Peyer's patch (tissue), 4 donors: ENCODE measurements around the gene ENAH. TPM values are rescaled to one million over a fixed set of nuclear protein-coding genes. Genes with fewer than 3 reads are reported as not detected.
"Not testable (repeated sequence)": the region's sequence is repeated elsewhere in the genome, so short reads cannot be mapped to it uniquely, and the experiment has no call there.

Experiments used
- DNase-seq, 3 donors: peaks; one replicate each; pipeline ENCODE4 v3.0.0-alpha.2; 2017 to 2019
- H3K27ac ChIP-seq, 4 donors: fragments of 200-600 bp; sonication (generic); one replicate each; pipeline ENCODE4 v1.5.1; 2016 to 2019
- H3K27me3 ChIP-seq, 2 donors: fragments of 200-600 bp; sonication (generic); one replicate each; pipeline ENCODE4 v1.5.1; 2019
- H3K36me3 ChIP-seq, 3 donors: fragments of 200-600 bp; sonication (generic); one replicate each; pipeline ENCODE4 v1.5.1; 2016 to 2019
- H3K4me1 ChIP-seq, 4 donors: fragments of 200-600 bp; sonication (generic); one replicate each; pipeline ENCODE4 v1.5.1; 2016 to 2019
- H3K4me3 ChIP-seq, 4 donors: fragments of 200-600 bp; sonication (generic); 1 replicate in 3 of 4; 2 replicates in 1 of 4; pipeline ENCODE4 v1.5.1; 2016 to 2019; ENCODE audit warnings: mild to moderate bottlenecking in 1 of 4
- H3K9me3 ChIP-seq, 4 donors: fragments of 200-600 bp; sonication (generic); one replicate each; pipeline ENCODE4 v1.5.1; 2016 to 2019; ENCODE audit warnings: mild to moderate bottlenecking in 1 of 4
- POLR2A ChIP-seq, 2 donors: fragments of 450-650 bp; IDR thresholded peaks; one replicate each; pipeline ENCODE4 v1.5.1; 2017; ENCODE audit warnings: antibody characterized with exemption in 2 of 2, mild to moderate bottlenecking in 2 of 2, moderate library complexity in 2 of 2
- total RNA-seq, 4 donors: library from RNA; depleted of rRNA; stranded (reverse); fragments of >200 nt; gene quantifications; one replicate each; pipeline ENCODE4 v1.1.0, GENCODE V29; 2016
- TF ChIP-seq, protein P1 (sequence below), 6 experiments: fragments of 450-650 bp in 4 of 6; fragments of 200-600 bp in 2 of 6; sonication (generic) in 1 of 6; IDR thresholded peaks; one replicate each; pipeline ENCODE4 v1.5.1; 2017 to 2019; ENCODE audit warnings: antibody characterized with exemption in 6 of 6, mild to moderate bottlenecking in 3 of 6, moderate library complexity in 1 of 6

Gene ENAH
- total RNA-seq, 4 donors from 2014 or later: 7.6 to 51.2 (median 16.5) TPM

DNA sequence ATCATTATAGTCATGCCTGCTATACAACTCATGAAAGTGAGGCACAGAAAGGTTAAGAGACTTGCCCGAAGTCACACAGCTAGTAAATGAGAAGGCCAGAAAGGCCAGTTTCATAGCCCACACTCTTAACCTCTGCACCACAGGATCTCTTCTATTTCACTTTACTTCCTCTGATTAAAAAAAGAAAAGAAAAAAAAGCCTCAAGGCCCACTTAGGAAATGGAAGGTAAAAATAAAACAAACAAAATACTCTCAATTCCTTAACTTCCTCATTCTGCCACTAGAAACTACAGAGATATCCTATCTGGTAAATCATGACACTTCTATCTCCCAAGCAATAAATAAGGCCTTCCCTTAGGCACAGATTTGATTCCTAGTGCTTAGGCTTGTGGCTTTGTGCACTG, 7.6 kb upstream of the ENAH start:
- Histone ChIP-seq H3K4me1 (no peaks in the 10 kb centered on the region), H3K36me3 (no peaks in the 10 kb centered on the region), H3K4me3 (no peak overlapping the region), H3K27ac (peak overlapping the region in 1 of 4 donors; percentile 67), H3K27me3 (no peaks in the 10 kb centered on the region), H3K9me3 (no peaks in the 10 kb centered on the region)
- no peak for DNase-seq
- TF ChIP-seq, protein P1, sequence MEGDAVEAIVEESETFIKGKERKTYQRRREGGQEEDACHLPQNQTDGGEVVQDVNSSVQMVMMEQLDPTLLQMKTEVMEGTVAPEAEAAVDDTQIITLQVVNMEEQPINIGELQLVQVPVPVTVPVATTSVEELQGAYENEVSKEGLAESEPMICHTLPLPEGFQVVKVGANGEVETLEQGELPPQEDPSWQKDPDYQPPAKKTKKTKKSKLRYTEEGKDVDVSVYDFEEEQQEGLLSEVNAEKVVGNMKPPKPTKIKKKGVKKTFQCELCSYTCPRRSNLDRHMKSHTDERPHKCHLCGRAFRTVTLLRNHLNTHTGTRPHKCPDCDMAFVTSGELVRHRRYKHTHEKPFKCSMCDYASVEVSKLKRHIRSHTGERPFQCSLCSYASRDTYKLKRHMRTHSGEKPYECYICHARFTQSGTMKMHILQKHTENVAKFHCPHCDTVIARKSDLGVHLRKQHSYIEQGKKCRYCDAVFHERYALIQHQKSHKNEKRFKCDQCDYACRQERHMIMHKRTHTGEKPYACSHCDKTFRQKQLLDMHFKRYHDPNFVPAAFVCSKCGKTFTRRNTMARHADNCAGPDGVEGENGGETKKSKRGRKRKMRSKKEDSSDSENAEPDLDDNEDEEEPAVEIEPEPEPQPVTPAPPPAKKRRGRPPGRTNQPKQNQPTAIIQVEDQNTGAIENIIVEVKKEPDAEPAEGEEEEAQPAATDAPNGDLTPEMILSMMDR (IDR thresholded peaks at IDR 0.05): no peak

GRCh38 chr1:225658041-225658440, 5.1 kb upstream of the ENAH start:
- Histone ChIP-seq H3K27ac (peak overlapping the region in 3 of 4 donors; percentile 1 to 64 (median 32)), H3K27me3 (no peaks in the 10 kb centered on the region), H3K36me3 (no peaks in the 10 kb centered on the region), H3K4me1 (no peaks in the 10 kb centered on the region), H3K4me3 (no peak overlapping the region), H3K9me3 (no peaks in the 10 kb centered on the region)
- no peak for TF ChIP-seq POLR2A (IDR thresholded peaks at IDR 0.05)
- TF ChIP-seq, protein P1 (IDR thresholded peaks at IDR 0.05): no peak
- DNase-seq: no peak

DNA sequence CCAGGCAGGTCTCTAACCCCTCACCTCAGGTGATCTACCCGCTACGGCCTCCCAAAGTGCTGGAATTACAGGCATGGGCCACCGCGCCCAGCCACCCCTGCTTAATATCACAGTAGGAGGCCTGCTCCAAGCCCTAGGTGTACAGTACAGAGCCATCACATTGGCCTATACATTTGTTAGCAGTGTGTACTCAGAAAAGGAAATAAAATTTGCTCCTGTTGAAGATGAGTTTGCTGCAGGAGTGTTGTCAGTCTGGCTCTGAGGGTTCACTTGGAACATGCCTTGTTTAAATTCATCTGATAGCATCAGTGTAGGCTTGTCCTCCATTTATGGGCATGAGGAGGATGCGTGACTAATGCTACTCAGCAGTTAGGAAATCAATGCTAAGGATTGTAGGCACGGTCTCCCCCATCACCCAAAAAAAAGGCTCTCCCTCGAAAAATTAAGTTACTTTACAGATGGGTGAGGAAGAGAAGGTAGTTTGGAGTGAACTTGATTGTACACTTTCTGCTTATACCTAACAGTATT, 4.6 kb upstream of the ENAH start:
- Histone ChIP-seq H3K27me3 (no peaks in the 10 kb centered on the region), H3K4me1 (peaks cover 0 to 3% (median 0%) of the 10 kb centered on the region in 4 donors), H3K9me3 (no peaks in the 10 kb centered on the region), H3K36me3 (no peaks in the 10 kb centered on the region), H3K27ac (peak overlapping the region in 2 of 4 donors; percentile 32 to 64), H3K4me3 (no peak overlapping the region)
- no peak for TF ChIP-seq POLR2A (IDR thresholded peaks at IDR 0.05)
- TF ChIP-seq, protein P1 (IDR thresholded peaks at IDR 0.05): no peak
- DNase-seq: no peak

DNA sequence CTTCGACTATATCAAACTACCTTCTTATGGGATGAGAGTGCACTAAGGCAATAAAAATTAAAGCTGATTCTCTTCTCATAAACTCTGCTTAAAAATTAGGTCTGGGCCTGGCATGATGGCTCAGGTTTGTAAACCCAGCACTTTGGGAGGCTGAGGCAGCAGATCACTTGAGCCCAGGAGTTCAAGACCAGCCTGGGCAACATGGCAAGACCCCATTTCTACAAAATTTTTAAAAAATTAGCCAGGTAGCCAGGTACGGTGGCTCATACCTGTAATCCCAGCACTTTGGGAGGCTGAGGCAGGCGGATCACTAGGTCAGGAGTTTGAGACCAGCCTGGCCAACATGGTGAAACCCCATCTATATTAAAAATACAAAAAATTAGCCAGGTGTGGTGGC, 3.3 kb upstream of the ENAH start:
- peak overlapping the region in 2 of 4 donors; percentile 31 to 64 for H3K27ac ChIP-seq
- not testable (repeated sequence) for H3K4me1 ChIP-seq, H3K27me3 ChIP-seq, DNase-seq, H3K36me3 ChIP-seq, H3K9me3 ChIP-seq, H3K4me3 ChIP-seq

DNA sequence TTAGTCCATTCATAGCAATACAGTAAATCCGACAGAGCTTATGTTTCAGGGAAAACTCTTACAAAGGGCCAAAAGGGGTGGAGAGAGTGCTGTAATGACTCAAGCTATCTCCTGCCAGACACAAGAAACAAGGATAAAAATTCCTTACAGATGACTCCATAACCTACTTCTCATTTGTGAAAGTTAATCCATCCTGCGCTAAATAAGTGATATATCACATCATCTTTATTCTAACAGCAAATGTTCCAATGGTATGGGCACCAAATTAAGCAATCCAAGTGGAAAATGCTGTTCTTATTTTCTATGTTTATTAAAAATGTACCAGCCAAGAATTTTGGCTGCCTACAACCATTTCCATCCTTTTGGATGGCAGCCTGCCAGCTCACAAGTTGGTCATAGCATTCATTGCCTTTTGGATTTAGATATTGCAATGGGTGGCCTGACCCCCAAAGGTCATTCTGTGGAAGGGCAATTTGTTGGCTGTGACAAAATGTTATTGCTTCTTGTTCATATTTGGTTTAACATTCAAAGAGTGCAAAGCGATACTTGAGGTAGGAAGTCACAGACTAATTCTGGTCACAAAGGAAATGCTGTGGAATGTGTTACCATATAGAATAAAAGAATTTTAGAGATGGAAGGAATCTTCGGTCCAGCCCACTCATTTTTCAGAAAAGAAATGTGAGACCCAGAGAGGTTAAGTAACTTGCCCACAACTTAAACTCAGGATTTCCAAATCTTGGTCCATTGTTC, 2.8 kb upstream of the ENAH start:
- H3K36me3 ChIP-seq: no peaks in the 10 kb centered on the region
- H3K27ac ChIP-seq: peak overlapping the region in 2 of 4 donors; percentile 49 to 93
- TF ChIP-seq POLR2A (IDR thresholded peaks at IDR 0.05): no peak
- TF ChIP-seq, protein P1 (IDR thresholded peaks at IDR 0.05): peak in 1 of 6 experiments; percentile 13
- no peak overlapping the region for H3K4me3 ChIP-seq
- H3K9me3 ChIP-seq: no peaks in the 10 kb centered on the region
- H3K27me3 ChIP-seq: no peaks in the 10 kb centered on the region
- H3K4me1 ChIP-seq: peaks cover 0 to 9% (median 0%) of the 10 kb centered on the region in 4 donors
- DNase-seq: peak in 1 of 3 donors; percentile 53

DNA sequence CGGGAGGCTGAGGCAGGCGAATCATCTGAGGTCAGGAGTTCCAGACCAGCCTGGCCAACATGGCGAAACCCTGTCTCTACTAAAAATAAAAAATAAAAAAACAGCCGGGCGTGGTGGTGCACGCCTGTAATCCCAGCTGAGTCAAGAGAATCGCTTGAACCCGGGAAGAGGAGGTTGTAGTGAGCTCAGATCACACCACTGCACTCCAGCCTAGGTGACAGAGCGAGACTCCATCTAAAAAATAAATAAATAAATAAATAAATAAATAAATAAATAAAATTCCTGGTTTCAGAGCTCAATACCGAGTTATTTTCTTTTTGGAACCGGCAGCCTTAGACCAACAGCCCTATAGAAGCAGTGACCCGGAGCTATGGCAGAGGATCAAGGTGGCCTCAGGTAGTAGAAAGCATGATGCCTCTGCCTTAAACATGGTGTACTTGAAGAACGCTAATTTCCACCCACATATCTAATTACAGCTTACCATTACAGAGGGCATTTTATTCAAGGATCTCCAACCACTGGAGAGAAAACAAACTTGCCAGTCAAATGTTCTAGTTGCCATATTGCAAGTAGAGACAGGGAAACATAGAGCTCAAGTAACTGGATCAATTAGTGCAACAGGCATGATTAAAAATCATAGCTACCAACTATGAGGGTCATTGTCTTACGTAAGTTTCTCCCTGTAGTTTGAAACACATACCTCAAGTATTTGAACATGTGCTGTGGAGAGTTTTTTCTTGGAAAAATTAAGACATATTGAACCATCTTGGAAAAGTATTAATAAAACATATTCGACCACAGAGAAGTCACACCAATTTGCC, 2.0 kb upstream of the ENAH start:
- Histone ChIP-seq H3K4me1 (peaks cover 0 to 9% (median 0%) of the 10 kb centered on the region in 4 donors), H3K9me3 (no peaks in the 10 kb centered on the region), H3K27me3 (no peaks in the 10 kb centered on the region), H3K27ac (peak overlapping the region; percentile 4 to 93 (median 66)), H3K4me3 (no peak overlapping the region), H3K36me3 (no peaks in the 10 kb centered on the region)
- DNase-seq: no peak
- no peak for TF ChIP-seq POLR2A (IDR thresholded peaks at IDR 0.05)
- TF ChIP-seq, protein P1 (IDR thresholded peaks at IDR 0.05): no peak
